Endometrial microvascular endothelial cells (primary cell): ENCODE measurements around the gene BBS1. TPM values are rescaled to one million over a fixed set of nuclear protein-coding genes. Genes with fewer than 3 reads are reported as not detected.
"Not testable (repeated sequence)": the region's sequence is repeated elsewhere in the genome, so short reads cannot be mapped to it uniquely, and the experiment has no call there.

Source experiments
- in situ Hi-C: cut with HindIII; loops from 2 replicates; pipeline ENCODE4 v1.10.0; 2017; ENCODE audit warnings: low sequenced_read_pairs, low pct_unique_long_range_greater_than_20kb; ENCODE audit errors: inconsistent ontology term
- total RNA-seq: library from RNA; depleted of rRNA; stranded (reverse); fragments of >200 nt; gene quantifications from one replicate; pipeline ENCODE4 v1.2.3, GENCODE V29; 2015; ENCODE audit errors: inconsistent ontology term

The BBS1 gene
- 26.7 TPM for total RNA-seq

- in situ Hi-C loops, result no loop called here
Observed at GRCh38 chr11:66510271-66510989, at the start of gene BBS1. Gene BBS1, plus strand, starts transcription at chr11:66510635. Its CDS starts 25 bp downstream, at chr11:66510660.

- in situ Hi-C loops, result no loop called here
Observed at GRCh38 chr11:66462010-66462409, 48.4 kb upstream of the BBS1 start.

GRCh38 chr11:66462911-66463310, 47.5 kb upstream of the BBS1 start:
- in situ Hi-C loops, result no loop called here

- in situ Hi-C loops, result not testable (repeated sequence)
Observed at GRCh38 chr11:66464116-66464515, 46.3 kb upstream of the BBS1 start.

- in situ Hi-C loops, result no loop called here
Observed at GRCh38 chr11:66464916-66465315, 45.5 kb upstream of the BBS1 start.

GRCh38 chr11:66465373-66466224, 44.8 kb upstream of the BBS1 start:
- in situ Hi-C loops, result no loop called here

- in situ Hi-C loops, result no loop called here
Observed at GRCh38 chr11:66466225-66467033, 44.0 kb upstream of the BBS1 start, which contains the start of gene PELI3. Gene PELI3, plus strand, starts transcription at chr11:66466905. Its CDS starts 1,224 bp downstream, at chr11:66468129.

- in situ Hi-C loops, result no loop called here
Observed at GRCh38 chr11:66467034-66467659, 43.3 kb upstream of the BBS1 start.

GRCh38 chr11:66467756-66468155, 42.7 kb upstream of the BBS1 start:
- in situ Hi-C loops, result no loop called here

- in situ Hi-C loops, result no loop called here
Observed at GRCh38 chr11:66468691-66469090, 41.7 kb upstream of the BBS1 start.

GRCh38 chr11:66469441-66469840, 41.0 kb upstream of the BBS1 start:
- in situ Hi-C loops, result no loop called here

- in situ Hi-C loops, result no loop called here
Observed at GRCh38 chr11:66470015-66470414, 40.4 kb upstream of the BBS1 start.

- in situ Hi-C loops, result no loop called here
Observed at GRCh38 chr11:66471142-66471541, 39.3 kb upstream of the BBS1 start.

- in situ Hi-C loops, result no loop called here
Observed at GRCh38 chr11:66472054-66472453, 38.4 kb upstream of the BBS1 start.

- in situ Hi-C loops, result no loop called here
Observed at GRCh38 chr11:66473167-66473566, 37.3 kb upstream of the BBS1 start.

GRCh38 chr11:66473608-66474515, 36.6 kb upstream of the BBS1 start:
- in situ Hi-C loops, result no loop called here

- in situ Hi-C loops, result no loop called here
Observed at GRCh38 chr11:66475349-66476172, 34.9 kb upstream of the BBS1 start.
